ENCODE results near the gene YIPF2. TPM values are rescaled to one million over a fixed set of nuclear protein-coding genes. Genes with fewer than 3 reads are reported as not detected.
A peak's percentile ranks its signal among the peaks of the same experiment; 100 is the strongest.
"Not testable (repeated sequence)": the region's sequence is repeated elsewhere in the genome, so short reads cannot be mapped to it uniquely, and the experiment has no call there.

YIPF2 gene
- total RNA-seq, 1 donor from 2014 or later = 139 TPM

GRCh38 chr19:10961073-10961860, 32.8 kb upstream of the YIPF2 start:
- peak overlapping the region; percentile 79 to 100 for H3K4me3 ChIP-seq
- H3K9me3 ChIP-seq = no peaks in the 10 kb centered on the region
- peak overlapping the region; percentile 64 to 87 for H3K27ac ChIP-seq
- H3K36me3 ChIP-seq = no peaks in the 10 kb centered on the region
- peak in 1 of 2 donors; percentile 67 for DNase-seq (ENCODE audit: low spot score in 2 of 2)
- no peaks in the 10 kb centered on the region for H3K27me3 ChIP-seq
- intact Hi-C loops (cut with DNase I) = loop anchor here (1.0 to 2.0 kb wide), 2 partner anchors 32 to 90 kb away; partner anchors contain the start of genes CARM1, TIMM29 and YIPF2
- TF ChIP-seq, protein P1, sequence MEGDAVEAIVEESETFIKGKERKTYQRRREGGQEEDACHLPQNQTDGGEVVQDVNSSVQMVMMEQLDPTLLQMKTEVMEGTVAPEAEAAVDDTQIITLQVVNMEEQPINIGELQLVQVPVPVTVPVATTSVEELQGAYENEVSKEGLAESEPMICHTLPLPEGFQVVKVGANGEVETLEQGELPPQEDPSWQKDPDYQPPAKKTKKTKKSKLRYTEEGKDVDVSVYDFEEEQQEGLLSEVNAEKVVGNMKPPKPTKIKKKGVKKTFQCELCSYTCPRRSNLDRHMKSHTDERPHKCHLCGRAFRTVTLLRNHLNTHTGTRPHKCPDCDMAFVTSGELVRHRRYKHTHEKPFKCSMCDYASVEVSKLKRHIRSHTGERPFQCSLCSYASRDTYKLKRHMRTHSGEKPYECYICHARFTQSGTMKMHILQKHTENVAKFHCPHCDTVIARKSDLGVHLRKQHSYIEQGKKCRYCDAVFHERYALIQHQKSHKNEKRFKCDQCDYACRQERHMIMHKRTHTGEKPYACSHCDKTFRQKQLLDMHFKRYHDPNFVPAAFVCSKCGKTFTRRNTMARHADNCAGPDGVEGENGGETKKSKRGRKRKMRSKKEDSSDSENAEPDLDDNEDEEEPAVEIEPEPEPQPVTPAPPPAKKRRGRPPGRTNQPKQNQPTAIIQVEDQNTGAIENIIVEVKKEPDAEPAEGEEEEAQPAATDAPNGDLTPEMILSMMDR (IDR thresholded peaks at IDR 0.05) = no peak
- H3K4me1 ChIP-seq = peaks cover 3 to 10% of the 10 kb centered on the region in 2 donors

DNA sequence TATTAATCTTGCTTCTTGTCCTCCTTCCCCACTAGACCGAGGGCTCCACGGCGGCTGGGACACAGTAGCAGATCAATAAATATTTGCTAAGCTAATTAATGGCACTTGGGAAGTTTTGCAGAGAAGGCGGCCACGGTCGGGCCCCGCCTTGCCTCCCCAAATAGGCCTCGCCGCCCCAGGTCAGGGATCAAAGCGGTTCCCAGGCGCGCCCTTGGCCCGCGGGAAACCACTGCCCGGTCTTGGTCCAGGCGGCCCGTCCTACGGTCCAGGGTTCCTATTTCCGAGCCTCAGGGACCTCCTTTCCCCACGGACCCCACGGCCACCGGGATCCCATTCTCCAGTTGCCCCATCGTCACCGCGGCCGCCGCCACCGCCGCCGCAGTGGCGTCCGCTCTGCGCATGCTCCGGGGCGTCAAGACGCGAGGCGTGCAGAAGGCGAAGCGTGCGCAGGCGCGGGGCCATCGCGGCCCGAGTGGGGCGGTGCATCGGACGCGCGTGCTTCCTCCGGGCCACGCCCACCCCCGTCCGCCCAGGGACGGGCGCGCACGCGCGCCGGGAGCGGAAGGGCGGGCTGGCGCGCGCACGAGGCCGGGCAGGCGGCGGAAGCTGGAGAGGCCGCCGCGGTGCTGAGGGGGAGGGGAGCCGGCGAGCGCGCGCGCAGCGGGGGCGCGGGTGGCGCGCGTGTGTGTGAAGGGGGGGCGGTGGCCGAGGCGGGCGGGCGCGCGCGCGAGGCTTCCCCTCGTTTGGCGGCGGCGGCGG, 32.1 kb upstream of the YIPF2 start, which contains the start of gene SMARCA4:
SMARCA4 (plus strand) TSS at position 717 of the 759 bp plus-strand sequence. CDS start 23,122 bp downstream, outside the sequence.
- Histone ChIP-seq H3K4me1 (peaks cover 3 to 10% of the 10 kb centered on the region in 2 donors), H3K9me3 (no peaks in the 10 kb centered on the region), H3K27ac (peak within 1 kb of the TSS; percentile 87 to 92), H3K4me3 (peak within 1 kb of the TSS; percentile 79 to 100), H3K36me3 (no peaks in the 10 kb centered on the region), H3K27me3 (no peaks in the 10 kb centered on the region)
- intact Hi-C loops (cut with DNase I) = loop anchor here (1.0 to 2.0 kb wide), 3 partner anchors 16 to 89 kb away; partner anchors contain the start of genes CARM1, TIMM29 and YIPF2
- TF ChIP-seq, protein P1 (IDR thresholded peaks at IDR 0.05) = no peak
- DNase-seq (ENCODE audit: low spot score in 2 of 2) = peak; percentile 75 to 98

GRCh38 chr19:10959277-10959968, 31.0 kb upstream of the YIPF2 start:
- H3K27me3 ChIP-seq; intact Hi-C loops (cut with DNase I); H3K36me3 ChIP-seq; DNase-seq (ENCODE audit: low spot score in 2 of 2); H3K9me3 ChIP-seq: not testable (repeated sequence)
- peak overlapping the region in 1 of 2 donors; percentile 92 for H3K27ac ChIP-seq
- H3K4me1 ChIP-seq = peaks cover 3 to 10% of the 10 kb centered on the region in 2 donors
- H3K4me3 ChIP-seq = peak overlapping the region in 1 of 2 donors; percentile 100

- DNase-seq (ENCODE audit: low spot score in 2 of 2) = no peak
- H3K27ac ChIP-seq = no peak overlapping the region
- H3K36me3 ChIP-seq = no peaks in the 10 kb centered on the region
- H3K27me3 ChIP-seq = no peaks in the 10 kb centered on the region
- no peaks in the 10 kb centered on the region for H3K9me3 ChIP-seq
- TF ChIP-seq, protein P1 (IDR thresholded peaks at IDR 0.05) = no peak
- intact Hi-C loops (cut with DNase I) = no loop called here
- no peaks in the 10 kb centered on the region for H3K4me1 ChIP-seq
- H3K4me3 ChIP-seq = no peak overlapping the region
These were observed 24.4 kb upstream of the YIPF2 start for GRCh38 chr19:10952809-10953208.

DNA sequence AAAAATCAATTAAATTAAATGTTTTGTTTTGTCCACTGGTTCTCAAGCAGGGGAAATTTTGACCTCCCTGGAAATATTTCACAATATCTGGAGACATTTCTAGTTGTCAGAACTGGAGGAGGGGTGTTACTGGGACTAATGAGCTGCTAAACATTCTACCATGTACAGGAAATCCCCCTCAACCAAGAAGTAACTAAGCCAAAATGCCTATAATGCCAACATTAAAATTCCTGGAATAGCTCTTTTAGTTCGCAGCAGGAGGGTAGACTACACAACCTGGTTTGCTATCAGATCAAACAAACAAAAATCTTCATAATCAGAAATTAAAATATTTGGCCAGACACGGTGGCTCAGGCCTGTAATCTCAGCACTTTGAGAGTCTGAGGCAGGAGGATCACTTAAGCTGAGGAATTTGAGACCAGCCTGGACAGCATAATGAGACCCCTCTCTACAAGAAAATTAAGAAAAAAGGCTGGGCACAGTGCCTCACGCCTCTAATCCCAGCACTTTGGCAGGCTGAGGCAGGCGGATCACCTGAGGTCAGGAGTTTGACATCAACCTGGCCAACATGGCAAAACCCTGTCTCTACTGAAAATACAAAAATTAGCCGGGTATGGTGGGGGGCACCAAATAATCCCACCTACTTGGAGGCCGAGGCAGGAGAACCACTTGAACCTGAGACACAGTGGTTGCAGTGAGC, 18.7 kb upstream of the YIPF2 start:
- Histone ChIP-seq H3K4me1 (no peaks in the 10 kb centered on the region), H3K27ac (peak overlapping the region in 1 of 2 donors; percentile 28), H3K4me3 (no peak overlapping the region), H3K36me3 (no peaks in the 10 kb centered on the region), H3K27me3 (no peaks in the 10 kb centered on the region), H3K9me3 (no peaks in the 10 kb centered on the region)
- DNase-seq (ENCODE audit: low spot score in 2 of 2) = no peak
- TF ChIP-seq, protein P1 (IDR thresholded peaks at IDR 0.05) = no peak
- intact Hi-C loops (cut with DNase I) = no loop called here

Data from ascending aorta (tissue), 2 donors.